SK-N-SH (cell line): Measurements from ENCODE around the gene NKD1. TPM values are rescaled to one million over a fixed set of nuclear protein-coding genes. Genes with fewer than 3 reads are reported as not detected.

Experiments used
- CTCF ChIA-PET: fragments of 300-600, 350-600 bp; formaldehyde crosslinking; extraction: SDS; loops from one replicate; lab custom pipeline; 2021; lab: Yijun Ruan, JAX
- POLR2A ChIA-PET: fragments of 350-600 bp; sonication (Branson Sonifier 250); formaldehyde crosslinking; extraction: SDS; loops from one replicate; lab custom pipeline; 2020; ENCODE audit warnings: antibody characterized with exemption, inconsistent platforms; lab: Yijun Ruan, JAX
- DNase-seq: peaks from one replicate; pipeline ENCODE4 v3.0.0; 2012
- H2AFZ ChIP-seq: fragments of 200-600 bp; sonication (generic); 2 replicates; pipeline ENCODE4 v1.8.1; 2016; ENCODE audit warnings: antibody characterized with exemption, mild to moderate bottlenecking, low read depth
- H3F3A ChIP-seq: fragments of 200-600 bp; sonication (generic); replicated peaks from 2 replicates; pipeline ENCODE3; 2016; ENCODE audit warnings: antibody characterized with exemption, mild to moderate bottlenecking; ENCODE audit not compliant: insufficient read depth
- H3K27ac ChIP-seq, 2 experiments: fragments of 200-500 bp in 1 of 2; fragments of 200-600 bp in 1 of 2; sonication (Bioruptor generic) in 1 of 2; sonication (generic), shearing (Covaris generic) in 1 of 2; 2 replicates each; pipeline versions ENCODE4 v1.5.1 to v1.6.1; 2014 to 2016; ENCODE audit warnings: low read depth in 2 of 2, inconsistent platforms in 1 of 2, low read length in 1 of 2, mild to moderate bottlenecking in 1 of 2, mixed read lengths in 1 of 2
- H3K27me3 ChIP-seq: fragments of 200-600 bp; sonication (generic), shearing (Covaris generic); 2 replicates; pipeline ENCODE4 v1.6.1; 2016; ENCODE audit warnings: mixed run types; ENCODE audit not compliant: insufficient read depth
- H3K36me3 ChIP-seq, 2 experiments: fragments of 200-500 bp in 1 of 2; fragments of 200-600 bp in 1 of 2; sonication (Bioruptor generic) in 1 of 2; sonication (generic) in 1 of 2; replicated peaks in 1 of 2; 2 replicates each; pipeline versions ENCODE3 to v1.5.1; 2014 to 2016; ENCODE audit warnings: low read length in 1 of 2, mild to moderate bottlenecking in 1 of 2; ENCODE audit not compliant: insufficient read depth in 2 of 2, control insufficient read depth in 1 of 2
- H3K4me1 ChIP-seq, 2 experiments: fragments of 200-500 bp in 1 of 2; fragments of 200-600 bp in 1 of 2; sonication (Bioruptor generic) in 1 of 2; sonication (generic), shearing (Covaris generic) in 1 of 2; 2 replicates each; pipeline versions ENCODE4 v1.5.1 to v1.6.1; 2014 to 2016; ENCODE audit warnings: low read depth in 1 of 2, low read length in 1 of 2, mixed run types in 1 of 2; ENCODE audit not compliant: insufficient read depth in 2 of 2, control insufficient read depth in 1 of 2
- H3K4me2 ChIP-seq: fragments of 200-600 bp; sonication (generic), shearing (Covaris generic); 2 replicates; pipeline ENCODE4 v1.6.1; 2017; ENCODE audit warnings: mixed run types
- H3K4me3 ChIP-seq, 2 experiments: fragments of 200-500 bp in 1 of 2; fragments of 200-600 bp in 1 of 2; sonication (Bioruptor generic) in 1 of 2; sonication (generic), shearing (Covaris generic) in 1 of 2; 2 replicates each; pipeline versions ENCODE4 v1.5.1 to v1.8.1; 2014 to 2016; ENCODE audit warnings: low read depth in 2 of 2, inconsistent platforms in 1 of 2, low read length in 1 of 2, mild to moderate bottlenecking in 1 of 2, mixed read lengths in 1 of 2, moderate library complexity in 1 of 2
- H3K79me2 ChIP-seq: fragments of 200-600 bp; sonication (generic); 2 replicates; pipeline ENCODE4 v1.8.1; 2017; ENCODE audit warnings: mild to moderate bottlenecking; ENCODE audit not compliant: insufficient read depth
- H3K9ac ChIP-seq: fragments of 200-600 bp; sonication (generic); 2 replicates; pipeline ENCODE4 v1.6.1; 2017; ENCODE audit warnings: mixed run types
- H3K9me2 ChIP-seq: fragments of 200-600 bp; sonication (generic); 2 replicates; pipeline ENCODE4 v1.6.1; 2017; ENCODE audit warnings: mixed run types
- H3K9me3 ChIP-seq: fragments of 200-600 bp; sonication (generic); 2 replicates; pipeline ENCODE4 v1.6.1; 2017; ENCODE audit warnings: mixed run types, mild to moderate bottlenecking, moderate library complexity
- H4K20me1 ChIP-seq: fragments of 200-600 bp; sonication (generic); 2 replicates; pipeline ENCODE4 v1.6.1; 2017; ENCODE audit warnings: mild to moderate bottlenecking, mixed run types; ENCODE audit not compliant: insufficient read depth
- ELF1 ChIP-seq: IDR thresholded peaks from 2 replicates; pipeline ENCODE4 v1.4.0; 2012
- EP300 ChIP-seq, 2 experiments: IDR thresholded peaks; 2 replicates each; pipeline versions ENCODE4 v1.4.0 to v1.6.1; 2012; ENCODE audit warnings: borderline replicate concordance in 1 of 2, low read depth in 1 of 2, low read length in 1 of 2
- EZH2phosphoT487 ChIP-seq: fragments of 200-600 bp; sonication (generic); IDR thresholded peaks from 2 replicates; pipeline ENCODE4 v1.6.1; 2017; ENCODE audit warnings: low read depth, mixed run types, mild to moderate bottlenecking, antibody characterized with exemption, moderate library complexity, borderline replicate concordance
- FOSL2 ChIP-seq: IDR thresholded peaks from 2 replicates; pipeline ENCODE4 v1.4.0; 2012; ENCODE audit warnings: low read depth, mild to moderate bottlenecking, moderate library complexity, borderline replicate concordance
- FOXM1 ChIP-seq: IDR thresholded peaks from 2 replicates; pipeline ENCODE4 v1.4.0; 2012; ENCODE audit warnings: low read depth, mild to moderate bottlenecking
- GATA2 ChIP-seq: sonication (generic); formaldehyde crosslinking; IDR thresholded peaks from 2 replicates; pipeline ENCODE4 v1.5.0; 2020; ENCODE audit warnings: mild to moderate bottlenecking, missing genetic modification reagents
- JUND ChIP-seq: IDR thresholded peaks from 2 replicates; pipeline ENCODE4 v1.4.0; 2012
- MEF2A ChIP-seq: IDR thresholded peaks from 2 replicates; pipeline ENCODE4 v1.4.0; 2012; ENCODE audit warnings: low read depth, borderline replicate concordance
- MXI1 ChIP-seq: IDR thresholded peaks from 2 replicates; pipeline ENCODE4 v1.6.1; 2012; ENCODE audit warnings: mild to moderate bottlenecking, low read depth, low read length, improper control_type of control experiment
- POLR2AphosphoS5 ChIP-seq: IDR thresholded peaks from 2 replicates; pipeline ENCODE4 v1.6.1; 2012; ENCODE audit warnings: low read depth, low read length
- RAD21 ChIP-seq: IDR thresholded peaks from 2 replicates; pipeline ENCODE4 v1.6.1; 2012; ENCODE audit warnings: mild to moderate bottlenecking, low read length
- RFX5 ChIP-seq: IDR thresholded peaks from 2 replicates; pipeline ENCODE4 v1.6.1; 2012; ENCODE audit warnings: mild to moderate bottlenecking, improper control_type of control experiment, low read length
- RXRA ChIP-seq: IDR thresholded peaks from 2 replicates; pipeline ENCODE4 v1.4.0; 2012; ENCODE audit warnings: low read depth, mild to moderate bottlenecking, borderline replicate concordance
- SMC3 ChIP-seq: IDR thresholded peaks from 2 replicates; pipeline ENCODE4 v1.6.1; 2012; ENCODE audit warnings: low read depth, low read length, improper control_type of control experiment
- TCF12 ChIP-seq: IDR thresholded peaks from 2 replicates; pipeline ENCODE4 v1.4.0; 2012
- TEAD4 ChIP-seq: IDR thresholded peaks from 2 replicates; pipeline ENCODE4 v1.4.0; 2012; ENCODE audit warnings: mild to moderate bottlenecking, borderline replicate concordance; ENCODE audit not compliant: insufficient read depth
- WGBS: methylation state at CpG from one replicate; pipeline ENCODE4 v1.1.6; 2017; ENCODE audit warnings: low lambda C conversion rate; 5-methylcytosine and 5-hydroxymethylcytosine counted together
- polyA plus RNA-seq, 3 experiments: library from polyadenylated mRNA; depleted of rRNA; stranded (reverse); fragments of >200 nt; gene quantifications; 2 replicates each; pipeline ENCODE4 v1.2.3, GENCODE V29; 2012
- TF ChIP-seq, protein P1 (sequence below): fragments of 150-350 bp; IDR thresholded peaks from 2 replicates; pipeline ENCODE4 v1.6.1; 2016; ENCODE audit warnings: mild to moderate bottlenecking, low read depth, low read length
- TF ChIP-seq, protein P2 (sequence below): IDR thresholded peaks from 2 replicates; pipeline ENCODE4; 2012
- TF ChIP-seq, protein P3 (sequence below): IDR thresholded peaks from 2 replicates; pipeline ENCODE4 v1.6.1; 2012; ENCODE audit warnings: mild to moderate bottlenecking, low read depth, low read length, moderate library complexity
- TF ChIP-seq, protein P4 (sequence below): IDR thresholded peaks from 2 replicates; pipeline ENCODE4 v1.4.0; 2012; ENCODE audit warnings: low read depth

Gene NKD1
- polyA plus RNA-seq, 1 of the 3 experiments (the other 2 are of a cell fraction): 0.02 TPM

DNA sequence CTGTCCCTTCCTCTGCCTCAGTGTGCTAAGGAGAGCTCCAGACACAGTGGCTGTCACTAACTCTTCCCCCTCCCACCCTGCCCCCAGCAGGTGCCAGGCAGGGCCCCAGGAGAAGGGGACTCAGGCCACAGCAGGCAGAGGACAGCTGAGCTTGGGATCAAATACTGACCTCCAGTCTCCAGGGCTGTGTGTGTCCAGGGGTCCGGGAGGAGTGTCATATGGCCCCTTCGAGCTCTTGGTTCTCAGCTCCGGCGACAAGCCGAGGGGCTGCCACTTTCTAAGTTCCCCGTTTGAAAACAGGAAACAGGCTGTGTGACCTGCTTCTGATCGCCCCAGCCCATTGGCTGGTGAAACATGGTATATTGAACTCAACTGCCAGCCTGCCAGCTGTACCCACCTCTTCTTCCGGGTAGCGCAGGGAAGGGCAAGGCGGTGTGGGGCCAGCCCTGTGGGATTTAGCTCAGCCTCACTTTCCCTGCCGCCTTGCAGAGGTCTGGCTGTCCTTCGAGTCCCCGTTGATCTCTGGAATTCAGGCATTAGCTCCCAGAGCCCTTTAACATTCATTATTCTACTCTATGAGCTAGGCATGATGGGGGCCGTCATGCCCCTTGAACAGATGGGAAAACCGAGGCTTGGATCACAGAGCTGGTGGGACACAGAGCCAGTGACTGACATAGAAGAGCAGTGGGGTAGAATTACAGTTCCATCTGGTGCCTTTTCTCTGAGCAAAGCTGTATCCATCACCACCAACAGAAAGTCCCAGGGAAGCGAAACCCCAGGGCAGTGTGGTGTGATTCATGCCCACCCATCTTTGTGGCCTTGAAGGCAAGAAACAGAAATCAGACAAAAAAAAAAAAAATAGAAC lies 133.1 kb downstream of the NKD1 start, which contains the start of gene SNX20:
Gene SNX20, minus strand, starts transcription at position 292 of the 865 bp plus-strand sequence. CDS start 3,786 bp downstream, outside the sequence.
- Histone ChIP-seq H3K4me3 (no peak within 1 kb of the TSS), H3K27me3 (no peaks in the 10 kb centered on the region; the same call in 1 of the 2 replicates), H4K20me1 (no peaks in the 10 kb centered on the region), H3K4me2 (no peak within 1 kb of the TSS), H3K27ac (no peak within 1 kb of the TSS), H3K9me3 (no peaks in the 10 kb centered on the region), H2AFZ (no peak within 1 kb of the TSS), H3K4me1 (peaks cover 0 to 3% of the 10 kb centered on the region in 2 experiments; a peak in 1 of 4 replicates), H3K36me3 (no peaks in the 10 kb centered on the region), H3K9me2 (no peaks in the 10 kb centered on the region), H3K9ac (no peak within 1 kb of the TSS), H3K79me2 (no peaks in the 10 kb centered on the region), H3F3A (no peaks in the 10 kb centered on the region)
- ChIA-PET POLR2A (no interaction called here), CTCF (interaction anchor here (1.0 to 2.3 kb wide), 4 partner anchors 10 to 125 kb away, joined by 3 to 6 read pairs (median 4); no protein-coding TSS in a partner anchor)
- DNase-seq: no peak
- TF ChIP-seq TEAD4 (no peak), RFX5 (no peak), EP300 (IDR thresholded peaks at IDR 0.05; ENCODE audit: borderline replicate concordance in 1 of 2, low read depth in 1 of 2, low read length in 1 of 2) (no peak), ELF1 (no peak), GATA2 (CRISPR knock-in tag) (no peak), FOXM1 (no peak), POLR2AphosphoS5 (no peak), MXI1 (no peak), TCF12 (no peak), RAD21 (no peak), JUND (no peak), SMC3 (no peak), RXRA (no peak), MEF2A (no peak), FOSL2 (no peak), EZH2phosphoT487 (no peak)
- TF ChIP-seq, protein P1, sequence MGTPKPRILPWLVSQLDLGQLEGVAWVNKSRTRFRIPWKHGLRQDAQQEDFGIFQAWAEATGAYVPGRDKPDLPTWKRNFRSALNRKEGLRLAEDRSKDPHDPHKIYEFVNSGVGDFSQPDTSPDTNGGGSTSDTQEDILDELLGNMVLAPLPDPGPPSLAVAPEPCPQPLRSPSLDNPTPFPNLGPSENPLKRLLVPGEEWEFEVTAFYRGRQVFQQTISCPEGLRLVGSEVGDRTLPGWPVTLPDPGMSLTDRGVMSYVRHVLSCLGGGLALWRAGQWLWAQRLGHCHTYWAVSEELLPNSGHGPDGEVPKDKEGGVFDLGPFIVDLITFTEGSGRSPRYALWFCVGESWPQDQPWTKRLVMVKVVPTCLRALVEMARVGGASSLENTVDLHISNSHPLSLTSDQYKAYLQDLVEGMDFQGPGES: no peak
- TF ChIP-seq, protein P2, sequence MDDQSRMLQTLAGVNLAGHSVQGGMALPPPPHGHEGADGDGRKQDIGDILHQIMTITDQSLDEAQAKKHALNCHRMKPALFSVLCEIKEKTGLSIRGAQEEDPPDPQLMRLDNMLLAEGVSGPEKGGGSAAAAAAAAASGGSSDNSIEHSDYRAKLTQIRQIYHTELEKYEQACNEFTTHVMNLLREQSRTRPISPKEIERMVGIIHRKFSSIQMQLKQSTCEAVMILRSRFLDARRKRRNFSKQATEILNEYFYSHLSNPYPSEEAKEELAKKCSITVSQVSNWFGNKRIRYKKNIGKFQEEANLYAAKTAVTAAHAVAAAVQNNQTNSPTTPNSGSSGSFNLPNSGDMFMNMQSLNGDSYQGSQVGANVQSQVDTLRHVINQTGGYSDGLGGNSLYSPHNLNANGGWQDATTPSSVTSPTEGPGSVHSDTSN: no peak
- TF ChIP-seq, protein P3, sequence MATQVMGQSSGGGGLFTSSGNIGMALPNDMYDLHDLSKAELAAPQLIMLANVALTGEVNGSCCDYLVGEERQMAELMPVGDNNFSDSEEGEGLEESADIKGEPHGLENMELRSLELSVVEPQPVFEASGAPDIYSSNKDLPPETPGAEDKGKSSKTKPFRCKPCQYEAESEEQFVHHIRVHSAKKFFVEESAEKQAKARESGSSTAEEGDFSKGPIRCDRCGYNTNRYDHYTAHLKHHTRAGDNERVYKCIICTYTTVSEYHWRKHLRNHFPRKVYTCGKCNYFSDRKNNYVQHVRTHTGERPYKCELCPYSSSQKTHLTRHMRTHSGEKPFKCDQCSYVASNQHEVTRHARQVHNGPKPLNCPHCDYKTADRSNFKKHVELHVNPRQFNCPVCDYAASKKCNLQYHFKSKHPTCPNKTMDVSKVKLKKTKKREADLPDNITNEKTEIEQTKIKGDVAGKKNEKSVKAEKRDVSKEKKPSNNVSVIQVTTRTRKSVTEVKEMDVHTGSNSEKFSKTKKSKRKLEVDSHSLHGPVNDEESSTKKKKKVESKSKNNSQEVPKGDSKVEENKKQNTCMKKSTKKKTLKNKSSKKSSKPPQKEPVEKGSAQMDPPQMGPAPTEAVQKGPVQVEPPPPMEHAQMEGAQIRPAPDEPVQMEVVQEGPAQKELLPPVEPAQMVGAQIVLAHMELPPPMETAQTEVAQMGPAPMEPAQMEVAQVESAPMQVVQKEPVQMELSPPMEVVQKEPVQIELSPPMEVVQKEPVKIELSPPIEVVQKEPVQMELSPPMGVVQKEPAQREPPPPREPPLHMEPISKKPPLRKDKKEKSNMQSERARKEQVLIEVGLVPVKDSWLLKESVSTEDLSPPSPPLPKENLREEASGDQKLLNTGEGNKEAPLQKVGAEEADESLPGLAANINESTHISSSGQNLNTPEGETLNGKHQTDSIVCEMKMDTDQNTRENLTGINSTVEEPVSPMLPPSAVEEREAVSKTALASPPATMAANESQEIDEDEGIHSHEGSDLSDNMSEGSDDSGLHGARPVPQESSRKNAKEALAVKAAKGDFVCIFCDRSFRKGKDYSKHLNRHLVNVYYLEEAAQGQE: no peak
- TF ChIP-seq, protein P4, sequence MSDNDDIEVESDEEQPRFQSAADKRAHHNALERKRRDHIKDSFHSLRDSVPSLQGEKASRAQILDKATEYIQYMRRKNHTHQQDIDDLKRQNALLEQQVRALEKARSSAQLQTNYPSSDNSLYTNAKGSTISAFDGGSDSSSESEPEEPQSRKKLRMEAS: no peak
- 48% methylated on average over 15 of the region's 16 CpGs for WGBS
